Activated naive CD4-positive, alpha-beta T cell treated with anti-CD3 and anti-CD28 coated beads, Interleukin-2, amount 10 ng/mL, durations not matched to agents 7 days and 5 days (primary cell): ENCODE measurements around the gene ZNF282.
"Not testable (repeated sequence)": the region's sequence is repeated elsewhere in the genome, so short reads cannot be mapped to it uniquely, and the experiment has no call there.

Experiments
- CTCF ChIA-PET: fragments of 350-600 bp; sonication (Branson Sonifier 250); formaldehyde crosslinking; loops from one replicate; lab custom pipeline; 2021; ENCODE audit warnings: antibody characterized with exemption; lab: Charles Lee
- DNase-seq: peaks from one replicate; pipeline ENCODE4 v3.0.0-alpha.2; 2020
- H3K27ac Mint-ChIP-seq: one replicate; pipeline ENCODE4 v1.8.0; 2021; ENCODE audit warnings: mild to moderate bottlenecking, moderate library complexity, mixed read lengths
- H3K27me3 Mint-ChIP-seq: one replicate; pipeline ENCODE4 v1.8.0; 2021; ENCODE audit warnings: mild to moderate bottlenecking, mixed read lengths
- H3K36me3 Mint-ChIP-seq: one replicate; pipeline ENCODE4 v1.8.0; 2021; ENCODE audit warnings: mixed read lengths
- H3K4me1 Mint-ChIP-seq: one replicate; pipeline ENCODE4 v1.8.0; 2021; ENCODE audit warnings: mixed read lengths
- H3K4me3 Mint-ChIP-seq: one replicate; pipeline ENCODE4 v1.8.0; 2021; ENCODE audit warnings: mild to moderate bottlenecking, moderate library complexity, mixed read lengths
- H3K9me3 Mint-ChIP-seq: one replicate; pipeline ENCODE4 v1.8.0; 2021; ENCODE audit warnings: mixed read lengths

Gene ZNF282

DNA sequence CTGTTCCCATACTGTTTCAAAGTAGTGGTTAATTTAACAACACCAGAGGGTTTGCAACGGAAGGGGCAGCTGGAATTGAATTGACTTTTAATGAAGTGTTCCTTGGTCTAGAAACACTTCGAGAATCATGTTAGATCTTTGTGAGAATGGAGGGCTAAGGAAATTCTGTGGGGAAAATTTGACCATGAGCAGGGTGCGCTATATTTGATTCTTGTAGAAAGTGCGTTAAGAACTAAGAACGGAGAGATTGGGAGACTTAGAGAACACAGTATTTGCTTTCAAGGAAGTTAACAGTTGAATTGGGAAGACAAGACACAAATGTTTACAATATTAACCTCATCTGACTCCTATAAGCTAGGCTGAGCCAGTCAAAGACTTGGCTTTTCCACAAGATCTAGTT is 45.3 kb downstream of the ZNF282 start:
- Mint-ChIP-seq H3K27me3 (peaks cover 8% of the 10 kb centered on the region), H3K4me1 (peaks cover 40% of the 10 kb centered on the region), H3K4me3 (peak overlapping the region; percentile 93), H3K27ac (peak overlapping the region; percentile 71), H3K36me3 (peaks cover 17% of the 10 kb centered on the region), H3K9me3 (peaks cover 6% of the 10 kb centered on the region)
- CTCF ChIA-PET: interaction anchor here (1.0 to 1.4 kb wide), 3 partner anchors 10 to 385 kb away, joined by 3 to 5 read pairs (median 3); partner anchors contain the start of gene ZNF282
- no peak for DNase-seq

DNA sequence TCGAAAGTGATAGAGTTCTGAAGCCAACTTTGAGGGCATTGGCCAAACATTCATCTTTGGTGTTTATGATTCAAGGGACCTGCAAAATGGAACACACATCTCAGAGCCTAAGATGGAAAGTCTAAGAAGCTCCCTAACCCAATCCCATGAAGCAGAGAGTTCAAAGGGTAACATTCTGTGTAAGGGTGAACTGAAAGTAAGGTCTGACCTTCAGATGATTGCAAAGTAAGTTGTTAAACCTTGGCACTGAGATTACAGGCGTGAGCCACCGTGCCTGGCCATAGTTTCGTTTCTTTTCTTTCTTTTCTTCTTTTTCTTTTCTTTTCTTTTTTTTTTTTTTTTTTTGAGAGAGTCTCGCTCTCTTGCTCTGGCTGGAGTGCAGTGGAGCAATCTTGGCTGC is 46.4 kb downstream of the ZNF282 start:
- CTCF ChIA-PET: interaction anchor here (1.4 kb wide), 1 partner anchor 46 kb away, joined by 5 read pairs; the partner anchor contains the start of gene ZNF282
- H3K9me3 Mint-ChIP-seq: peaks cover 6% of the 10 kb centered on the region
- peak overlapping the region; percentile 93 for H3K4me3 Mint-ChIP-seq
- H3K4me1 Mint-ChIP-seq: peaks cover 43% of the 10 kb centered on the region
- H3K27ac Mint-ChIP-seq: no peak overlapping the region
- peaks cover 17% of the 10 kb centered on the region for H3K36me3 Mint-ChIP-seq
- H3K27me3 Mint-ChIP-seq: peaks cover 8% of the 10 kb centered on the region
- no peak for DNase-seq

DNA sequence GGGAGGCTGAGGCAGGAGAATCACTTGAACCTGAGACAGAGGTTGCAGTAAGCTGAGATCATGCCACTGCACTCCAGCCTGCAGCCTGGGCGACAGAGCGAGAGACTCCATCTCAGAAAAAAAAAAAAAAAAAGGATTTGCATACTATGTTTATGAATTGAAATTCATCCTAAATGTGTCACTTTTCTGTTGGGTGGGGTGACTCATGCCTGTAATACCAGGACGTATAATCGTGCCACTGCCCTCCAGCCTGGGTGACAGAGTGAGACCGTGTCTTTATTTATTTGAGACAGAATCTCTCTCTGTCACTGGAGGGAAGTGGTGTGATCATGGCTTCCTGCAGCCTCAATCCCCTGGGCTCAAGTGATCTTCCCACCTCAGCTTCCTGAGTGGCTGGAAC is 49.9 kb downstream of the ZNF282 start:
- H3K4me1 Mint-ChIP-seq: peaks cover 40% of the 10 kb centered on the region
- H3K36me3 Mint-ChIP-seq: peaks cover 15% of the 10 kb centered on the region
- H3K4me3 Mint-ChIP-seq: no peak overlapping the region

DNA sequence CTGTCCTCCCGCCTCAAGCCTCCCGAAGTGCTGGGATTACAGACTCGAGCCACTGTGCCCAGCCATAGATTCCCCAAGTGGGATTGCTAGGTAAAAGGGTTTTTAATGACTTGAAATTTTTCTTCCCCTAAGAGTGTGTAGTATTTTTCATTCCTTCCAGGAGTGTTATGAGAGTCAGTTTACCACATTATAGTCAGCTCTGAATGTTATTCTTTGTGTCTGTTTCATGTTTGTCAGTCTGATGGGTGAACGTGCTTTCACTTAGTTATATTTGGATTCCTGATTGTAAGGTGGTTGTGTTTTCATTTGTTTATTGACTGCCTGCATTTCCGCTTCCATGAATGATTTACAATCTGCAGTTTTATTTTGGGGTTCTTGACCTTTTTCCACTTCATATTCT is 50.4 kb downstream of the ZNF282 start:
- H3K4me1 Mint-ChIP-seq: peaks cover 35% of the 10 kb centered on the region

More for the DNA sequence above, 49.9 kb downstream of the ZNF282 start:
- CTCF ChIA-PET: interaction anchor here (1.1 kb wide), 1 partner anchor 13 kb away, joined by 3 read pairs; no protein-coding TSS in a partner anchor
- H3K9me3 Mint-ChIP-seq: peaks cover 6% of the 10 kb centered on the region
- H3K27ac Mint-ChIP-seq: no peak overlapping the region
- no peak for DNase-seq
- no peaks in the 10 kb centered on the region for H3K27me3 Mint-ChIP-seq

DNA sequence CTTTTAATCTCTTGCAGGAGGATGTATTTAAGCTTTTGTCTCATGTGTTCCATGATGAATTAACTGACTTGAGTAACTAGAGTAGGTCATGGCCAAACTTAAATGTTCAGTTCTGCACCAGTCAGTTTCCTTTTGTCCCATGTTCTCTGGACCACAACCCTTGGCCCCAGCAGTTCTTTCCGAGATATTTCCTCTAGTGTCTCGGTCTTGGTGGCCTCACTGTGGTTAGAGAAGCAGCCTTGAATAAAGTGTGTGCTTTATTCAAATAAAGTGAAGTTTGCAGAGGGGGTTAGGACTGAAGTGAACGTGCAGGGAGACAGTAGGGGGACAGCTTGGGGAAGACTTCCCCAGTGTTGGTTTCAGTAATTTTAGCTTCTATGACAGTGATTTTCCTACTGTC is 53.4 kb downstream of the ZNF282 start:
- peaks cover 16% of the 10 kb centered on the region for H3K36me3 Mint-ChIP-seq
- H3K4me1 Mint-ChIP-seq: peaks cover 23% of the 10 kb centered on the region
- no peak overlapping the region for H3K4me3 Mint-ChIP-seq
- H3K27me3 Mint-ChIP-seq: no peaks in the 10 kb centered on the region
- no peaks in the 10 kb centered on the region for H3K9me3 Mint-ChIP-seq
- no peak overlapping the region for H3K27ac Mint-ChIP-seq
- DNase-seq: no peak
- CTCF ChIA-PET: no interaction called here

More for the DNA sequence above, 50.4 kb downstream of the ZNF282 start:
- DNase-seq: no peak
- Mint-ChIP-seq H3K9me3 (peaks cover 6% of the 10 kb centered on the region), H3K36me3 (peaks cover 18% of the 10 kb centered on the region), H3K27ac (no peak overlapping the region), H3K4me3 (no peak overlapping the region), H3K27me3 (no peaks in the 10 kb centered on the region)
- CTCF ChIA-PET: interaction anchor here (1.1 kb wide), 1 partner anchor 12 kb away, joined by 3 read pairs; no protein-coding TSS in a partner anchor

DNA sequence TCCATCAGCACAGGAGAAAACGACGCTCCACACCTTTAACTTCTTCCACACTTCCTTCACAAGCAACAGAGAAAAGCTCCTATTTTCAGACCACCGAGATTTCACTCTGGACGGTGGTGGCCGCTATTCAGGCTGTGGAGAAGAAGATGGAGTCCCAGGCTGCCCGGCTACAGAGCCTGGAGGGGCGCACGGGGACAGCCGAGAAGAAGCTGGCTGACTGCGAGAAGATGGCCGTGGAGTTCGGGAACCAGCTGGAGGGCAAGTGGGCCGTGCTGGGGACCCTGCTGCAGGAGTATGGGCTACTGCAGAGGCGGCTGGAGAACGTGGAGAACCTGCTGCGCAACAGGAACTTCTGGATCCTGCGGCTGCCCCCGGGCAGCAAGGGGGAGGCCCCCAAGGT is 54.8 kb downstream of the ZNF282 start:
- H3K27ac Mint-ChIP-seq: not testable (repeated sequence)
- H3K4me1 Mint-ChIP-seq: peaks cover 17% of the 10 kb centered on the region

DNA sequence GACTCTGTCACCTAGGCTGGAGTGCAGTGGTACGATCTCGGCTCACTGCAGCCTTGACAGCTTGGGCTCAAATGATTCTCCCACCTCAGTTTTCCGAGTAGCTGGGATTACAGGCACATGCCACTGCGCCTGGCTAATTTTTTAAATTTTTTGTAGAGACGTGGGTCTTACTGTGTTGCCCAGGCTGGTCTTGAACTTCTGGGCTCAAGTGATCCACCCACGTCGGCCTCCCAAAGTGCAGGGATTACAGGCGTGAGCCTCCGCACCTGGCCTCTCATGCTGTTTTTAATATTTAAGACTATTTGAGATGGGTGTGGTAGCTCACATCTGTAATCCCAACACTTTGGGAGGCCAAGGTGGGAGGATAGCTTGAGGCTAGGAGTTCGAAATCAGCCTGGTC is 56.2 kb downstream of the ZNF282 start:
- DNase-seq, H3K9me3 Mint-ChIP-seq, H3K27me3 Mint-ChIP-seq, H3K4me3 Mint-ChIP-seq, H3K27ac Mint-ChIP-seq: not testable (repeated sequence)
- Mint-ChIP-seq H3K4me1 (peaks cover 14% of the 10 kb centered on the region), H3K36me3 (peaks cover 23% of the 10 kb centered on the region)
- CTCF ChIA-PET: interaction anchor here (2.3 kb wide), 1 partner anchor 10 kb away, joined by 8 read pairs; the partner anchor contains the start of gene ZNF783

More for the DNA sequence above, 54.8 kb downstream of the ZNF282 start:
- DNase-seq, H3K9me3 Mint-ChIP-seq, H3K4me3 Mint-ChIP-seq, H3K27me3 Mint-ChIP-seq: not testable (repeated sequence)
- H3K36me3 Mint-ChIP-seq: peaks cover 14% of the 10 kb centered on the region
- CTCF ChIA-PET: interaction anchor here (0.8 kb wide), 1 partner anchor 9 kb away, joined by 3 read pairs; no protein-coding TSS in a partner anchor

DNA sequence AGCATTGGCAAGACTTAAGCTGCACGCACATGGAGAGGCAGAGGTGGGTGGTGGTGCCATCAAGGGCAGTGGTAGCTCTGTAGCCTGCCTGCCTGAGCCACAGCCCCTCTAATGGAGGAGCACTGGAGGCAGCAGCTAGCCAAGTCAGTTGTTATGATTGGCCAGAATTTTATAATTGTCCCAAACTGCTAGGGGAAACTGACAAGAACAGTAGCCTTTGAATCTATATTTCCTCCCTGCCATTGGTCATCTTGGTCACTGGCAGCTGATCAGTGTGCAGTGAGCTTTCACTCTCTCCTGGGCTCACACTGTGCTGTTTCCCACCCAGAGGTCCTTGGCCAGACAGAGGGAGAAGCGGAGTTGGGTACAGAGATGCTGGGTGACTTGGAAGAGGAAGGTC is 57.0 kb downstream of the ZNF282 start:
- H3K4me3 Mint-ChIP-seq: no peak overlapping the region
- H3K36me3 Mint-ChIP-seq: peaks cover 23% of the 10 kb centered on the region
- DNase-seq: no peak
- H3K27me3 Mint-ChIP-seq: no peaks in the 10 kb centered on the region
- H3K4me1 Mint-ChIP-seq: peaks cover 14% of the 10 kb centered on the region
- CTCF ChIA-PET: interaction anchor here (2.3 kb wide), 1 partner anchor 9 kb away, joined by 8 read pairs; the partner anchor contains the start of gene ZNF783
- H3K9me3 Mint-ChIP-seq: no peaks in the 10 kb centered on the region
- H3K27ac Mint-ChIP-seq: no peak overlapping the region

DNA sequence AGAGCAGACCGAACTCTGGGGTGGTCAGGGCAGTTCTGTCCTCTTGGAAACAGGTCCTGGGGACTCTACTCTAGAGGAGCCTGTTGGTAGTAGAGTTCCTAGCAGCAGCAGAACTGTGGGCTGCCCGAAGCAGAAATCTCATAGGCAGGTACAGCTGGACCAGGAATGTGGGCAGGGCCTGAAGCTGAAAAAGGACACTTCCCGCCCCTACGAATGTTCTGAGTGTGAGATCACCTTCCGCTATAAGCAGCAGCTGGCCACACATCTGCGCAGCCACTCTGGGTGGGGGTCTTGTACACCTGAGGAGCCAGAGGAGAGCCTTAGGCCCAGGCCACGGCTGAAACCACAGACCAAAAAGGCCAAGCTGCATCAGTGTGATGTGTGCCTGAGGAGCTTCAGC is 58.3 kb downstream of the ZNF282 start:
- Mint-ChIP-seq H3K4me3 (no peak overlapping the region), H3K36me3 (peaks cover 23% of the 10 kb centered on the region), H3K9me3 (no peaks in the 10 kb centered on the region), H3K27me3 (no peaks in the 10 kb centered on the region), H3K27ac (no peak overlapping the region), H3K4me1 (peaks cover 5% of the 10 kb centered on the region)
- no peak for DNase-seq
- CTCF ChIA-PET: interaction anchor here (2.3 kb wide), 1 partner anchor 8 kb away, joined by 8 read pairs; the partner anchor contains the start of gene ZNF783

DNA sequence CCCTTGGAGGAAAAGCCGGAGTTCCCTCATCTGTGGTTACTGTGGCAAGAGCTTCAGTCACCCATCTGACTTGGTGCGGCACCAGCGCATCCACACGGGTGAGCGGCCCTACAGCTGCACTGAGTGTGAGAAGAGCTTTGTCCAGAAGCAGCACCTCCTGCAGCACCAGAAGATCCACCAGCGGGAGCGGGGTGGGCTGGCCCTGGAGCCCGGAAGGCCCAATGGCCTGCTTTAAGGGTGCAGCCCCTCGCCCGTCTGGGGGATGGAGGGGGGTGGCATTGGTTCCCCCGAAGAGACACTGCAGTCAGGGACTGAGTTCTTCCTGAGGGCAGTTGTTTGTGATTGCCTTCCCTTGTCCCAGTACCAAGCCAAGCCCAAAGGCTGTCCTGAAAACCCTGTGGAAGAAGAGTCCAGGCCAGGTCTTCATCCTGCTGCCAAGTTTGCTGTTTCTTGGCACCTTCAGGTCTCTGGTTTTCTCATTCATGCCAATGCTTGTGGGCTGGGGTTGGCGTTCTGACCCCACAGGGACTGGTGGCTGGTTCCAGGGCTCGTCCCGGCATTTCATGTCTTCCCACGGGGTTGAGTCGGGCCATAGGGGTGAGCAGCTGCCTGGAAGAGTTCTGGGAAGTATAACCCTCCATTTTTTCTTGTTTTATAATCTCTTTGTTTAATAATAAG is 59.0 kb downstream of the ZNF282 start:
- Mint-ChIP-seq H3K27me3 (no peaks in the 10 kb centered on the region), H3K36me3 (peaks cover 23% of the 10 kb centered on the region), H3K27ac (no peak overlapping the region), H3K4me1 (no peaks in the 10 kb centered on the region), H3K4me3 (no peak overlapping the region), H3K9me3 (no peaks in the 10 kb centered on the region)
- no peak for DNase-seq
- CTCF ChIA-PET: no interaction called here

DNA sequence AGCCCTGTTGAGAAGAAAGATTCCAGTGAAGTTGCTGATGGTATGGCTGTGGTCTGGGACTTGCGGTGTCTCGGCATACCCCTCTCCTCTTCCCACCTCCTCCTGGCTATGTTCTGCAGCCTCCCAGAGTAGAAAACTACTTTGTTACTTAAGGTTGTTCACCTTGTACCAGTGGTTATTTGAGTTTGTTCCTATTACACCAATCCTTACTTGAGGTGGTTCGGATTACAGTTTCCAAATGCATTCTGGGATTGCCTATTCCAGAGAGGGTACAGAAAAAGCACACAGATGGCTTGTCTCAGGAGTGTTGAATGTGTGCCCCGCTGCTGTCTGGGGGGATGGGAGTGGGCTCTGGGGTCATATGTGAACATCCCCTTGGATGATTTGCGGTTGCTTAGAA is 59.8 kb downstream of the ZNF282 start:
- no peak for DNase-seq
- Mint-ChIP-seq H3K36me3 (peaks cover 23% of the 10 kb centered on the region), H3K4me3 (no peak overlapping the region), H3K27me3 (no peaks in the 10 kb centered on the region), H3K27ac (no peak overlapping the region), H3K9me3 (no peaks in the 10 kb centered on the region), H3K4me1 (no peaks in the 10 kb centered on the region)
- CTCF ChIA-PET: no interaction called here

DNA sequence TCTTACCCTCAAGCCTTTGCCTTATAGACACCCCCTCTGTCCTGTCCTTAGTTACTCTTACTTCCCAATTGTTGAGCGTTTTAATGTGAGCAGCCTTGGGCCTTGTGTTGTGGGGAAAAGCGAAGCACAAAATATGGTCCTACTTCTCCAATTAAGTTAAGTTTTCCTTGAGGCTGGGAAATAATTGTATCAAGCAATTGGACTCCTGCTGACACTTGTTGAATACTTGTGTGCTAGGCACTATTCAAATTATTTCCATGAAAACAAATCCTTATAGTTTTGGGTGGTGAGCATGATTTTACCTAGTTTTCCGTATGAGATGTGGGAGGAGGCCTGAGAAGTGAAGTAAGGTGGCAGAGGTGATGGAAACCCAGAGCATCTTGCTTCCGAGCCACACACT is 61.2 kb downstream of the ZNF282 start:
- H3K36me3 Mint-ChIP-seq: peaks cover 18% of the 10 kb centered on the region
- CTCF ChIA-PET: no interaction called here

DNA sequence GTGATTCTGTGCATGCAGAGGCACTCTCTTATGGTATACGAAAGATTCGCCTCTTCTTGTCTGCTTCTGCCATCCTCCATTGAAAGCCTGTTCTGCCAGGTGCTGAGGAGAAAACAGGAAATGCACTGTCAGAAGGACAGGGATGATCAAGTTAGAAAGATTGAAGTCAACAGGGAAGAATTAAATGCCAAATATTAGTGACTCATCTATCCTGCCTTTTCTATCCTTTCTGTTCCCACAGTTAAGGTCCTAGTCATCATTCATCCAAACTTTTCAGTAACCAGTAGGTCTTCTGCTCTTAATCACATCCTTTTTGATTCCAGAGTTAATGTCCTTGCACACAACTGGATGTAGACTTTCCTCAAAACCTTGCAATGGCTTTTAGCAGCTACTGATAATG is 61.8 kb downstream of the ZNF282 start:
- Mint-ChIP-seq H3K4me3 (no peak overlapping the region), H3K36me3 (peaks cover 18% of the 10 kb centered on the region), H3K9me3 (no peaks in the 10 kb centered on the region), H3K27ac (no peak overlapping the region), H3K27me3 (no peaks in the 10 kb centered on the region), H3K4me1 (peaks cover 10% of the 10 kb centered on the region)
- CTCF ChIA-PET: interaction anchor here (1.4 kb wide), 1 partner anchor 12 kb away, joined by 3 read pairs; no protein-coding TSS in a partner anchor
- DNase-seq: no peak

More for the DNA sequence above, 61.2 kb downstream of the ZNF282 start:
- Mint-ChIP-seq H3K4me1 (peaks cover 8% of the 10 kb centered on the region), H3K27me3 (no peaks in the 10 kb centered on the region), H3K27ac (no peak overlapping the region), H3K9me3 (no peaks in the 10 kb centered on the region), H3K4me3 (no peak overlapping the region)
- DNase-seq: no peak

DNA sequence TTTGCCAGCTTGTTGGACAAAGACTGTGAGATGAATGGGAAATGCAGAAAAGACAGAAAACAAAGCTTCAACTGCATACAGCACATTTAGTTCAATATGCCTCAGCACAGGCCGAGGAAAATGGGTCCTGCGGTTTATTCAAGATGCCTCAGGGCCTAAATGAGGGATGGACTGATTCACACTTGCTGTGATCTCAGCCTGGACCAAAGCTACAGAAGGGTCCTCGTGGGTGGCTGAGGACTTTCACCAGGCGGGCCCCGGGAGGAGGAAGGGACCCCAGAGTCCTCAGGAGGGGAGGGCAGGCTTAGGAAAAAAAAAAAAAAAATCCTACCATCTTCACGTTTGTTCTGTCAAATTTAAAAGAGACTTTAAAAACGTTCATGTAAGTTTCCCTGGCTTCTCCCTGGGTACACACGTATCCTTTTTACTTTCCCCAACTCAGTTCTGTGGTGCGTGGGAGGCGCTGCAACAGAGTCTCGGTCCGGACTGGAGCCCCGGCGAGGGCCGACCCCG is 66.0 kb downstream of the ZNF282 start:
- Mint-ChIP-seq H3K9me3 (no peaks in the 10 kb centered on the region), H3K36me3 (peaks cover 12% of the 10 kb centered on the region), H3K4me3 (peak overlapping the region; percentile 75), H3K4me1 (peaks cover 30% of the 10 kb centered on the region), H3K27me3 (no peaks in the 10 kb centered on the region), H3K27ac (peak overlapping the region; percentile 82)
- CTCF ChIA-PET: interaction anchor here (0.6 to 2.0 kb wide), 13 partner anchors 9 to 481 kb away, joined by 3 to 10 read pairs (median 5); partner anchors contain the start of genes PDIA4 and ZNF282
- DNase-seq: no peak
